Adipocyte (in vitro differentiated cells): Measurements from ENCODE around the gene TDRD12.
"Not testable (repeated sequence)": the region's sequence is repeated elsewhere in the genome, so short reads cannot be mapped to it uniquely, and the experiment has no call there.

Source experiments
- DNase-seq: peaks from one replicate; pipeline ENCODE4 v3.0.0-alpha.2; 2015; ENCODE audit warnings: low read depth
- H3K27me3 ChIP-seq: replicated peaks from 2 replicates; pipeline ENCODE4 v1.7.0; 2013; ENCODE audit warnings: mild to moderate bottlenecking, low read length, moderate library complexity; ENCODE audit not compliant: control insufficient read depth, insufficient read depth
- H3K36me3 ChIP-seq: 2 replicates; pipeline ENCODE4 v1.7.0; 2013; ENCODE audit warnings: low read length, mild to moderate bottlenecking, moderate library complexity; ENCODE audit not compliant: control insufficient read depth, insufficient read depth, severe bottlenecking
- H3K4me1 ChIP-seq: 2 replicates; pipeline ENCODE4 v1.7.0; 2013; ENCODE audit warnings: mild to moderate bottlenecking, low read length, moderate library complexity; ENCODE audit not compliant: control insufficient read depth, insufficient read depth
- H3K4me3 ChIP-seq: 2 replicates; pipeline ENCODE4 v1.7.0; 2013; ENCODE audit warnings: mild to moderate bottlenecking, low read length, moderate library complexity
- H3K9ac ChIP-seq: 2 replicates; pipeline ENCODE4 v1.7.0; 2013; ENCODE audit warnings: mild to moderate bottlenecking, low read length, moderate library complexity
- H3K9me3 ChIP-seq: 2 replicates; pipeline ENCODE4 v1.7.0; 2013; ENCODE audit warnings: mild to moderate bottlenecking, low read length, moderate library complexity; ENCODE audit not compliant: control insufficient read depth

The TDRD12 gene

DNA sequence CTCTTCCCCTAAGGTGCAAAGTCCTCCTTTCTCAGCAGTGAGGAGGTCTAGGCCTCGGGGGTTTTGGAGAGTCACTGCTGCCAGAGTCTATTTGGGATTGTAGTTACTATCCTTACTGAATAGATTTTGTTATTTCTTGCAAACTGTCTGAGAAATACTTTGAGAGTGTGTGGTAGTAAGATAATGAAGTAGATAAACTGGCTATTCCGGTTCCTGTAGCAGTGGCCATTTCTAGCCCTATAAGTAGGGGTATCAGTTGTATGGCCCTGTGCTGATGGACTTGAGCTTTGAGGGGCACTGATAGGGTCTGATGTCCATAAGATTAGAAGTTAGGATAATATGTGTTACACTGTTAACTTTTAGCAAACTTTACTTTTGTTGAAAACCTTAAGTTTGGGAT, 25.3 kb upstream of the TDRD12 start:
- not testable (repeated sequence) for H3K9ac ChIP-seq, H3K36me3 ChIP-seq, H3K27me3 ChIP-seq, H3K9me3 ChIP-seq, DNase-seq
- Histone ChIP-seq H3K4me3 (peak overlapping the region; percentile 93), H3K4me1 (peaks cover 49% of the 10 kb centered on the region)

DNA sequence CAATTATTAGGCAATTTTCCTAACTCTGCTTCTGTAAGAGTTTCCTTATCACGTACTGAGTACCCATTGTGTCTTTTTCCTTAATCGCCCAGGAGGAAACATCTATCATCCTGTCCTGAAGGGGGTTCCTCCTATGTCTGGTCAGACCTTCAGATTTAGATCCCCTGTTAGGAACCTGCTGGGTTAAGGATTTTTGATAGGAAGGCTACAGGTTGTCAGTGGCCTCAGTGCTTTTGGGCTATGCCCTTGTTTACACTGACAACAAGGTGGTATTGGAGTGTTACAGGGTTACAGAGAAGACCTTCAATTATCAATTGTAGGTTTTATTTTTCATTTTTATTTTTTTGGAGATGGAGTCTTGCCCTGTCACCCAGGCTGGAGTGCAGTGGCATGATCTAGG, 24.7 kb upstream of the TDRD12 start:
- not testable (repeated sequence) for DNase-seq, H3K9me3 ChIP-seq, H3K9ac ChIP-seq, H3K27me3 ChIP-seq
- H3K4me1 ChIP-seq = peaks cover 46% of the 10 kb centered on the region
- peaks cover 12% of the 10 kb centered on the region for H3K36me3 ChIP-seq
- peak overlapping the region; percentile 93 for H3K4me3 ChIP-seq

DNA sequence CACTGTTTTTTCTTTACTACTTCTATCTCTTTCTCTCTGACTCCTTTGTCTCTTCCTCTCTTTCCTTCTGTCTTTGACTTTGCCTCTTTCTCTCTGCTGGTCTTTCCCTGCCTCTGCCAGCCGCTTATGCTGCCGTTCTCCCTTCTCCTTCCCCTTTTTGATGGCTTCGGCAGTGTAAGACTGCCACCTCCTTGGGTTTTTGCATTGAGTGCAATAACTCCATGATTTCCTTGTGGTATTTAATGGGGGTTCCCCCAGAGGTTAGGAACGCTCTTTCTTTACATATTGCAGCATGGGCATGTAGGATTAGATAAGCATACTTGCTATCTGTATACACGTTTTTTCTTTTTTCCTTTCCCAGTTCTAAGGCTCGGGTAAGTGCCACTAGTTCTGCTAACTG, 24.1 kb upstream of the TDRD12 start:
- not testable (repeated sequence) for H3K4me3 ChIP-seq, DNase-seq, H3K27me3 ChIP-seq, H3K9ac ChIP-seq, H3K9me3 ChIP-seq
- H3K36me3 ChIP-seq = peaks cover 15% of the 10 kb centered on the region
- peaks cover 42% of the 10 kb centered on the region for H3K4me1 ChIP-seq

DNA sequence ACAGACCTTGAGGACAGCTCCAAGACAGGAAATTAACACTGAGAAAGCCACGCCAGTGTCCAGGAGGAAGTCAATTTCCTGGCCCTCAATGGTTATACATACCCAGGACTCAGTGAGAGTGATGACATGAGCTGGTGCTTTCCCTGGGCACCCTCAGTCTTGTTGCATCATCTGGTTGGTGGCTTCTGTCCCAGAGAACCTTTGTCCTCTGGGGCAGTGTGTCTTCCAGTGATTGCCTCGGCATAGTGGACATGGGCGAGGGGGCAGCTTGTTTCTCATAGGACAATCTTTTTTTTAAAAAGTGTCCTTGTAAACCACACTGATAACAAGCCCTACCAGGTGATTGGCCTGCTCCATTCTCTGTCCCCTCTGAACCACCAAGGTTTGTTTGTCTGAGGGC, 22.8 kb upstream of the TDRD12 start:
- Histone ChIP-seq H3K36me3 (peaks cover 15% of the 10 kb centered on the region), H3K4me1 (peaks cover 32% of the 10 kb centered on the region)
- H3K9ac ChIP-seq, H3K4me3 ChIP-seq, H3K27me3 ChIP-seq, H3K9me3 ChIP-seq, DNase-seq: not testable (repeated sequence)

DNA sequence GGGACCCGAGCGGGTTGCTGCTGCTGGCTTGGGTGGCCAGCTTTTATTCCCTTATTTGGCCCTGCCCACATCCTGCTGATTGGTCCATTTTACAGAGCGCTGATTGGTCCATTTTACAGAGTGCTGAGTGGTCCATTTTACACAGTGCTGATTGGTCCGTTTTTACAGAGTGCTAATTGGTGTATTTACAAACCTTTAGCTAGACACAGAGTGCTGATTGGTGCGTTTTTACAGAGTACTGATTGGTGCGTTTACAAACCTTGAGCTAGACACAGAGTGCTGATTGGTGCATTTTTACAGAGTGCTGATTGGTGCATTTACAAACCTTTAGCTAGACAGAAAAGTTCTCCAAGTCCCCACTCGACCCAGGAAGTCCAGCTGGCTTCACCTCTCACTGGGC, 19.4 kb upstream of the TDRD12 start:
- Histone ChIP-seq H3K4me1 (peaks cover 11% of the 10 kb centered on the region), H3K36me3 (peaks cover 18% of the 10 kb centered on the region)
- H3K4me3 ChIP-seq, H3K9me3 ChIP-seq, DNase-seq, H3K27me3 ChIP-seq, H3K9ac ChIP-seq: not testable (repeated sequence)

DNA sequence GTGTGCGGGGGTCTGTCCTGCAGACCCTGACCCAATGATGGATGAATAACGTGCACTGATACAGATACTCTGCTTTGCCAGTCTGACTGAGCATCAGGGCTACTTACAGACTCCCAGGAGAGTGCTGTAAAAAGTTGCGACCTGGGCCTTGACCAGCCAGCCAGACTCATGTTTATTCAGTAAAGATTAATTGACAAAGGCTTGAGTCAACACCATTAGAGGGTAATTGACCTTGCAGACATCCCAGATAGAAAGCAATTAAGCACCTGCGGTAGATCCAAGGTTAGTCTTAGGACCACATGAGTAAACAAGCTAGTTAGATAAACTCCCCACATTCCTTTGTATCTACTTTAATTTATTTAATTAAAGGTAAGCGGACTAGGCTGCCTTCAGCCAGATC, 17.6 kb upstream of the TDRD12 start:
- no peak for DNase-seq

DNA sequence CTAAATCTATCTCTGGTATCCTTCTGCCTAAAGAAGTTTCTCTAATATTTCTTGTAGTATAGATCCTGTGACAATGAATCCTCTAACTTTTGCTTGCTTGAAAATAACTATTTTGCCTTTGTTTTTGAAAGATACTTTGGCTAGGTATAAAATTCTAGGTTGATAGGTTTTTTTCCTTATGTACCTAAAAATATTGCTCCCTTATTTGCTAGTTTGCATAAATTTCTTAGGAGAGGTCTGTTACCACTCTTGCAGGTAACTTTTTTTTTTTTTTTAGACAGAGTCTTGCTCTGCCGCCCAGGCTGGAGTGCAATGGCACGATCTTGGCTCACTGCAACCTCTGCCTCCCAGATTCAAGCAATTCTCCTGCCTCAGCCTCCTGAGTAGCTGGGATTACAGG, 15.6 kb upstream of the TDRD12 start:
- not testable (repeated sequence) for H3K4me1 ChIP-seq, H3K27me3 ChIP-seq, H3K9ac ChIP-seq, H3K4me3 ChIP-seq, DNase-seq, H3K9me3 ChIP-seq
- peaks cover 16% of the 10 kb centered on the region for H3K36me3 ChIP-seq

More for the DNA sequence above, 17.6 kb upstream of the TDRD12 start:
- H3K4me1 ChIP-seq = peaks cover 2% of the 10 kb centered on the region
- peaks cover 7% of the 10 kb centered on the region for H3K9me3 ChIP-seq
- H3K36me3 ChIP-seq = peaks cover 18% of the 10 kb centered on the region
- H3K4me3 ChIP-seq = no peak overlapping the region
- H3K27me3 ChIP-seq = no peaks in the 10 kb centered on the region
- no peak overlapping the region for H3K9ac ChIP-seq

DNA sequence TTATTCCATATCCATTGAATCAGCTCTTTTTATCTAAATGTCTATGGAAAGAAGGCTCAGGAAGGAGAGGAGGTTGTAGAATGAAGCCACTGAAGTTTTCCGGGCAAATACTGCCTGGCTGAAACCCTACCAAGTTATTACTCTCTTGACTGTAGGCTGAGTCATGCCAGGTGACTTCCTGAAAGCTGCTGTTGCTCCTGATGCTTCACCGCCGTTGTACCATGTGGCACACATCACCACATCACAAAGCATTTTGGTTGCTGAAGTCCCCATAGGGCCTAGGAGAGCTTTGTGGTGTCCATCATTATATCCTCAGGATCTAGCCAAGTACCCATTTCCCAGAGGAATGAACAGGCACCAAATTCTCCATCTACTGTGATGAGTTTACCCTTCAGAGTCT, 11.1 kb upstream of the TDRD12 start:
- Histone ChIP-seq H3K4me3 (no peak overlapping the region), H3K4me1 (no peaks in the 10 kb centered on the region), H3K27me3 (no peaks in the 10 kb centered on the region), H3K9me3 (peaks cover 7% of the 10 kb centered on the region), H3K36me3 (peaks cover 33% of the 10 kb centered on the region), H3K9ac (no peak overlapping the region)
- no peak for DNase-seq

DNA sequence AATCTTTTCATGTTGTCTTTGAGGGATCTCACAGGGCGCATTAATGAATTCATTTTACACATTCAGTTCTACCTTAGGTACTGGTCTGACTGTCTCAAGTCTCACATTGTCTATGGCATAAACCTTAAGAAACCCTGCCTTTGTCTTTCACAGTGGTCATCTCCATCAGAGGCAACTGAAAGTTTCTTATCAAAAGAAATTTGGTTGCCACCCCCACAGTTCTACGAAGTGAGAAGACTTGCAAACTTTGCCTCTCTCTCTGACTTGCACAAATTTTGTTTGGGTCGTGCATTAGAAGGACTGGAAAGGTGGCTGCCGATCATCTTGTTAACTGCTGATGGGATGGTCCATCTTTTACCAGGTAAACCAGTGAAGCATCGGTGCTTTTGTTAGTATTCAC, 10.5 kb upstream of the TDRD12 start:
- Histone ChIP-seq H3K9ac (no peak overlapping the region), H3K9me3 (peaks cover 4% of the 10 kb centered on the region), H3K27me3 (no peaks in the 10 kb centered on the region), H3K4me1 (no peaks in the 10 kb centered on the region), H3K36me3 (peaks cover 38% of the 10 kb centered on the region), H3K4me3 (no peak overlapping the region)
- DNase-seq = no peak

DNA sequence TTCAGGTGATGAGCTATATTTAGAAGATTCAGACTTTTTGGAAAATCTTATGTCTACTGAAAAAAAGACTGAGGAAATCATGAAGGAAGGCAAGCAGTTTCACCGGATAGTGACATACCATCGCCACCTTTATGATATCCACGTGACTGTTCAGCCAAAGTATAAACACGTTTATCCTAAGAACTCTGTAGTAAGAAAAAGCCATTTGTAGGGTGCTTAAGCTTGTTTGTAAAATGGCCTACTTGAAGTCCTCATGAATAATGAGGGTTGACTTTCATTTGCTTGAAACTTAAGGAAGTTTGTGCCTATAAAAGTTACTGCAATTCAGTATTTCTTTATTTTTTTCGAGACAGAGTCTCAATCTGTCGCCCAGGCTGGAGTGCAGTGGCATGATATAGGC, 7.8 kb upstream of the TDRD12 start:
- Histone ChIP-seq H3K9ac (no peak overlapping the region), H3K36me3 (peaks cover 42% of the 10 kb centered on the region), H3K4me3 (no peak overlapping the region), H3K4me1 (no peaks in the 10 kb centered on the region), H3K9me3 (no peaks in the 10 kb centered on the region), H3K27me3 (no peaks in the 10 kb centered on the region)
- DNase-seq = no peak

DNA sequence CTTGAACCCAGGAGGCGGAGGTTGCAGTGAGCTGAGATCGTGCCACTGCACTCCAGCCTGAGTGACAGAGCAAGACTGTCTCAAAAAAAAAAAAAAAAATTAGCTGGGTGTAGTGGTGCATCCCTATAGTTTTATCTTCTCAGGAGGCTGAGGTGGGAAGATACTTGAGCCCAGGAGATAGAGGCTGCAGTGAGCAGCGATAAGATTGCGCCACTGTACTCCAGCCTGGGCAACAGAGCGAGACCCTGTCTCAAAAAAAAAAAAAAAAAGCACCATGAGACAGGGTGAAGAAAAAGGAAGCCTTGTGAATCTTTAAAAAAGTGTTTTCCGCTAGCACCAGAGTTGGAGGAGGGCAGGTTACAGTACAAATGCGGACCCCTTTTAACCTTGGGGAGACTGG, 3.4 kb upstream of the TDRD12 start:
- DNase-seq, H3K27me3 ChIP-seq, H3K4me1 ChIP-seq, H3K4me3 ChIP-seq, H3K9me3 ChIP-seq, H3K9ac ChIP-seq: not testable (repeated sequence)
- H3K36me3 ChIP-seq = peaks cover 33% of the 10 kb centered on the region

DNA sequence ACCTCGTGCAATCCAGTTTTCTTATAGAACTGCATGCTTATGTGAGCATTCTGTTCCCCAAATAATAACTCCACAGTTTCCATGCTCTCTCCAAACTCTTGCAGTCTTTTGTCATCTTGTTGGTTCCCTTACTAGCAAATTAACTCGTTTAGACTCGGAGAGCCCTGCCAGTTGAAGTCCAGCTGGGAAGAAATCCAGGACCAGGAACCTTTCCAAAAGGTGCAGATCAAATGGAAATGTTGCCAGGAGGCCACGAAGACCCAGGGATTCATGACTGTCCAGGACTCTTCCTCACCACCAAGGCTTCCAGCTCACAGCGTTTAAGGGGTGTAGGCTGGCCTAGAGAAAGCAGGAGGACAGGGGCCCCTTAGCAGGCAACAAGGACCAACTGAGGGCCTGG, 2.1 kb upstream of the TDRD12 start:
- Histone ChIP-seq H3K9me3 (no peaks in the 10 kb centered on the region), H3K27me3 (no peaks in the 10 kb centered on the region), H3K4me3 (no peak overlapping the region), H3K9ac (no peak overlapping the region), H3K36me3 (peaks cover 25% of the 10 kb centered on the region), H3K4me1 (no peaks in the 10 kb centered on the region)
- no peak for DNase-seq
